ENCODE data around the gene TOPBP1. TPM values are rescaled to one million over a fixed set of nuclear protein-coding genes. Genes with fewer than 3 reads are reported as not detected.
"Not testable (repeated sequence)": the region's sequence is repeated elsewhere in the genome, so short reads cannot be mapped to it uniquely, and the experiment has no call there.

The TOPBP1 gene
- polyA plus RNA-seq, 5 donors: 29.7 to 51.5 (median 49.2) TPM

DNA sequence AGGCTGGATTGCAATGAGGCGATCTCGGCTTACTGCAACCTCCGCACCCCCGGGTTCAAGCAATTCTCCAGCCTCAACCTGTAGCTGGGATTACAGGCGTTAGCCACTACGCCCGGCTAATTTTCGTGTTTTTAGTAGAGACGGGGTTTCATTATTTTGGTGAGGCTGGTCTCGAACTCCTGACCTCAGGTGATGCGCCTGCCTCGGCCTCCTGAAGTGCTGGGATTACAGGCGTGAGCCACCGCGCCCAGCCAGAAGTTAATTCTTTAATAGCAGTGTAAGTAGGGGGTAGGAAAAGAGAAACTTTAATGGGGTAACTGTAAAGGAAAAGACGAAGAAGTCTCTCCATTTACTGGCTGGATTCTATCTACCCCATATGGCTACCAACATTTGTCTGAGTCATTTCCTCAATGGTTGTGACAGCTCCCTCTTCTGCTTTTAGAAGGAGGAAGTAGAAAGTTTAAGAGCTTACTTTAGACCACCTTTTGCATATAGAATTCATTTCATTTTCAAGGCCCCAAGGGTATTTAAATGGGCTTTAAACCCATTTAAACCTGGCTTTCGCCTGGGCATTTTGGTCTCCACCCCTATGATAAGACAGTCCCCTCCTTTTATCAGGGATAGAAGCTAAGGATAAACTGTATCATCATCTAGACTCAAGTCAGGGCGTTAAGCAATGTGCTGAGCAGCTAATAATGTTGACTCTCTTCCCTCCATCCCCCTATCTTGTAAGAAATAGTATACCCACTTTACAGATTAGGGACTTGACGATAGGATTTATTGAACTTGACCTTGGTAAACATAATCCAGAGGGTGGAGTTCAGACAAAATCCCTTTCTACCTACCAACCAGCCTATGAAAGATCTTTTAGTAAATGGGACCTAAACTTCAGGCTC lies 89.3 kb downstream of the TOPBP1 start:
- DNase-seq: peak in 1 of 2 donors; percentile 14

GRCh38 chr3:133570937-133571320 lies 90.8 kb downstream of the TOPBP1 start:
- no peak for DNase-seq

- peak in 1 of 2 donors; percentile 17 for DNase-seq
These were observed 91.4 kb downstream of the TOPBP1 start for GRCh38 chr3:133570139-133570936.

GRCh38 chr3:133568294-133569014 lies 93.3 kb downstream of the TOPBP1 start:
- DNase-seq: no peak

- DNase-seq: no peak
These were observed 97.9 kb downstream of the TOPBP1 start for GRCh38 chr3:133563816-133564215.

DNA sequence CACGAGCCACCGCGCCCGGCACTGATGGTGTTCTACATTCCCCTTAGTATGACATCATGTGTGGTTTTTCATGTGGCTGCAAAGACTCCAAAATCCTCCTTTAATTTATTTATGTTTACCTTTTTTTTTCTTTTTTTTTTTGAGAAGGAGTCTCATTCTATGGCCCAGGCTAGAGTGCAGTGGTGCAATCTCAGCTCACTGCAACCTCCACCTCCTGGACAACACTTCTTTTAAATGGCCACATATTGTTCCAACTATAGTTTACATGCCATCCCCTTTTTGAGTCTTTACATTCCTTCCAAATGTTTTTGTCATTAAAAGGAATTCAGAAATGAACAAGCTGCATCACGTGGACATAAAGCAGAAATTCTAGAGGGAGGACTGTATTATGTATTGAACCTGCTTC lies 98.6 kb downstream of the TOPBP1 start:
- DNase-seq: no peak

DNA sequence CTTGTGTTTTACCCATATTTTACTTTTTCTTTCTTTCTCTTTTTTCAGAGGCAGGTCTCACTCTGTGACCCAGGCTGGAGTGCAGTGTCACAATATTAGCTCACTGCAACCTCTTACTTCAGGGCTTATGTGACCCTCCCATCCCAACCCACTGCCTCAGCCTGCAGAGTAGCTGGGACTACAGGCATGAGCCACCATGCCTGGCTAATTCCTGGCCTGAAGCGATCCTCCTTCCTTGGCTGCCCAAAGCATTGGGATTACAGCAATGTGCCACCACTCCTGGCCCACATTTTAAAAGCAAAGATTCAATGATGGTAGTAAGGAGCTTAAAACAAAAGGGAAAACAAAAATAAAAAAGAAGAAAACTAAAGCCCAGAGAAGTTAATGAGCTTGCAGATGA lies 99.4 kb downstream of the TOPBP1 start:
- no peak for DNase-seq

GRCh38 chr3:133561679-133562078 lies 100.1 kb downstream of the TOPBP1 start:
- no peak for DNase-seq

DNA sequence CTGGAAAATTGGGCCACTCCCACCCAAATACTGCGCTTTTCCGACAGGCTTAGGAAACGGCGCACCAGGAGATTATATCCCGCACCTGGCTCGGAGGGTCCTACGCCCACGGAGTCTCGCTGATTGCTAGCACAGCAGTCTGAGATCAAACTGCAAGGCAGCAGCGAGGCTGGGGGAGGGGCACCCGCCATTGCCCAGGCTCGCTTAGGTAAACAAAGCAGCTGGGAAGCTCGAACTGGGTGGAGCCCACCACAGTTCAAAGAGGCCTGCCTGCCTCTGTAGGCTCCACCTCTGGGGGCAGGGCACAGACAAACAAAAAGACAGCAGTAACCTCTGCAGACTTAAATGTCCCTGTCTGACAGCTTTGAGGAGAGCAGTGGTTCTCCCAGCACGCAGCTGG lies 110.2 kb downstream of the TOPBP1 start:
- not testable (repeated sequence) for DNase-seq

Other genes with a start within 250 kb of the TOPBP1 start
- 100 to 1,000 TPM in 4 of 5 donors, 10 to 100 TPM in 1; 96.9 to 122 (median 110) TPM for gene CDV3, start 88.3 kb downstream of the TOPBP1 start, polyA plus RNA-seq (ENCODE audit: insufficient read depth in 1 of 5, insufficient read length in 5 of 5, low replicate concordance in 1 of 5)
- 10 to 100 TPM in 1 of 5 donors, 1 to 10 TPM in 4; 3.7 to 65.3 (median 4.8) TPM for gene TF, start 84.5 kb upstream of the TOPBP1 start, polyA plus RNA-seq (ENCODE audit: insufficient read depth in 1 of 5, insufficient read length in 5 of 5, low replicate concordance in 1 of 5)
- gene SRPRB, start 143.9 kb upstream of the TOPBP1 start, polyA plus RNA-seq (ENCODE audit: insufficient read depth in 1 of 5, insufficient read length in 5 of 5, low replicate concordance in 1 of 5): 10 to 100 TPM; 40.1 to 48.5 (median 43.7) TPM
- gene RAB6B, start 233.9 kb upstream of the TOPBP1 start, polyA plus RNA-seq (ENCODE audit: insufficient read depth in 1 of 5, insufficient read length in 5 of 5, low replicate concordance in 1 of 5): 1 to 10 TPM; 6.2 to 7.7 (median 7.1) TPM